ENCODE measurements around the gene KRTAP12-4.
"Not testable (repeated sequence)": the region's sequence is repeated elsewhere in the genome, so short reads cannot be mapped to it uniquely, and the experiment has no call there.

Gene KRTAP12-4

DNA sequence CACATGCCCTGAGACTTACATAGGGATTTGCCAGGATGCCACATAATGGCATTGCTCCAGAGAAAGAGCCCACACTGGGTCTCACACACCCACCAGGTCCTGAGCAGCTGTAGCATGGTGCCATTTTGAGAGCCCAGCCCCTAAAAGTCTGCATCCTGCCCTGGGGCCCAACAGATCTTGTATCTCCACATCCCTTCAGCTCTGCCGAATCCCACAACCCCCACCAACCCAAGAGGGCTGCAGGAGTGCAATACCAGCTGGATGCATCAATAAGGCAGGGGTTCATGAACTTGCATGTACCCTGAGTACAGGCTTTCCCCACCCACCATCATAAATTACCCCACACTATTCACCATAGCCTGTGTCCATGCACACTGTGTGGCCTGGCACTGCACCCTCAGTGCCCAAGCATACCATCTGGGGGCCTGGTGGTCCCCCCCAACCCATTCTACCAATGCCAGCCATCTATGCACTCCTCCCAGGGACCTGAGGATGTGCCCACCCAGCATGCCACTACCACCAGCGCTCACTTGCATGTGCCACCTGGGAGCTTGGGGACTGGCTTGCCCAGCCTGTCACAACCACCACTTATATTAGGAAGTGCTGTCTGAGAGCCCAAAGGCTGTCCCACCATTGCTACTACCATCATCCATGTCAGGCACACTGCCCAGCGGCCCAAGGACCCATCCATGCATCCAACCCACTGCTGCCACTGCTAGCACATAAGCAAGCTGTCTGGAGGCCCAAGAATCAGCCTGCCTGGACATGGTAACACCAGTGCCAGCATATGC lies 16.4 kb upstream of the KRTAP12-4 start:
- Mint-ChIP-seq H3K36me3 (ENCODE audit: low read depth) (peaks cover 10% of the 10 kb centered on the region), H3K27me3 (ENCODE audit: low read depth) (peaks cover 17% of the 10 kb centered on the region), H3K27ac (no peak overlapping the region), H3K4me3 (no peak overlapping the region), H3K4me1 (no peaks in the 10 kb centered on the region), H3K9me3 (peaks cover 65% of the 10 kb centered on the region)
- TF ChIP-seq, protein P1, sequence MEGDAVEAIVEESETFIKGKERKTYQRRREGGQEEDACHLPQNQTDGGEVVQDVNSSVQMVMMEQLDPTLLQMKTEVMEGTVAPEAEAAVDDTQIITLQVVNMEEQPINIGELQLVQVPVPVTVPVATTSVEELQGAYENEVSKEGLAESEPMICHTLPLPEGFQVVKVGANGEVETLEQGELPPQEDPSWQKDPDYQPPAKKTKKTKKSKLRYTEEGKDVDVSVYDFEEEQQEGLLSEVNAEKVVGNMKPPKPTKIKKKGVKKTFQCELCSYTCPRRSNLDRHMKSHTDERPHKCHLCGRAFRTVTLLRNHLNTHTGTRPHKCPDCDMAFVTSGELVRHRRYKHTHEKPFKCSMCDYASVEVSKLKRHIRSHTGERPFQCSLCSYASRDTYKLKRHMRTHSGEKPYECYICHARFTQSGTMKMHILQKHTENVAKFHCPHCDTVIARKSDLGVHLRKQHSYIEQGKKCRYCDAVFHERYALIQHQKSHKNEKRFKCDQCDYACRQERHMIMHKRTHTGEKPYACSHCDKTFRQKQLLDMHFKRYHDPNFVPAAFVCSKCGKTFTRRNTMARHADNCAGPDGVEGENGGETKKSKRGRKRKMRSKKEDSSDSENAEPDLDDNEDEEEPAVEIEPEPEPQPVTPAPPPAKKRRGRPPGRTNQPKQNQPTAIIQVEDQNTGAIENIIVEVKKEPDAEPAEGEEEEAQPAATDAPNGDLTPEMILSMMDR (IDR thresholded peaks at IDR 0.05; ENCODE audit: unreplicated experiment in 3 of 3) = no peak

DNA sequence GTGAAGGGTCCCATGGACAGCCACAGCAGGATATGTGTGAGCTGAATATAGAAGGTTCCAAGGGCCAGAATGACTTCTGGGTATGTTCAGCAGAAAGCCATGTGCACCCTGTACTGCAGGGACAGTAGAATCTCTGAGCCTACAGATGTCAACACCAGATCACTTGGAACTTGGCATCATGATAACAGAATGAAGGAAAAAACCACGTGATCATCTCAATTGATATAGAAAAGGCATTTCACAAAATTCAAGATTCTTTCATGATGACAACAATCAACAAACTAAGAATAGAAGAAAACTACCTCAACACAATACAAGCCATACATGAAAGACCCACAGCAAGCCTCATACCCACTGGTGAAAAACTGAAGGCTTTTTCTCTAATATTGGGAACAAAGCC lies 13.2 kb upstream of the KRTAP12-4 start:
- TF ChIP-seq, protein P1 (IDR thresholded peaks at IDR 0.05; ENCODE audit: unreplicated experiment in 3 of 3) = no peak
- H3K27me3 Mint-ChIP-seq (ENCODE audit: low read depth) = peaks cover 13% of the 10 kb centered on the region
- H3K9me3 Mint-ChIP-seq = peaks cover 47% of the 10 kb centered on the region
- no peaks in the 10 kb centered on the region for H3K4me1 Mint-ChIP-seq
- H3K27ac Mint-ChIP-seq = no peak overlapping the region
- H3K36me3 Mint-ChIP-seq (ENCODE audit: low read depth) = peaks cover 5% of the 10 kb centered on the region
- no peak overlapping the region for H3K4me3 Mint-ChIP-seq

DNA sequence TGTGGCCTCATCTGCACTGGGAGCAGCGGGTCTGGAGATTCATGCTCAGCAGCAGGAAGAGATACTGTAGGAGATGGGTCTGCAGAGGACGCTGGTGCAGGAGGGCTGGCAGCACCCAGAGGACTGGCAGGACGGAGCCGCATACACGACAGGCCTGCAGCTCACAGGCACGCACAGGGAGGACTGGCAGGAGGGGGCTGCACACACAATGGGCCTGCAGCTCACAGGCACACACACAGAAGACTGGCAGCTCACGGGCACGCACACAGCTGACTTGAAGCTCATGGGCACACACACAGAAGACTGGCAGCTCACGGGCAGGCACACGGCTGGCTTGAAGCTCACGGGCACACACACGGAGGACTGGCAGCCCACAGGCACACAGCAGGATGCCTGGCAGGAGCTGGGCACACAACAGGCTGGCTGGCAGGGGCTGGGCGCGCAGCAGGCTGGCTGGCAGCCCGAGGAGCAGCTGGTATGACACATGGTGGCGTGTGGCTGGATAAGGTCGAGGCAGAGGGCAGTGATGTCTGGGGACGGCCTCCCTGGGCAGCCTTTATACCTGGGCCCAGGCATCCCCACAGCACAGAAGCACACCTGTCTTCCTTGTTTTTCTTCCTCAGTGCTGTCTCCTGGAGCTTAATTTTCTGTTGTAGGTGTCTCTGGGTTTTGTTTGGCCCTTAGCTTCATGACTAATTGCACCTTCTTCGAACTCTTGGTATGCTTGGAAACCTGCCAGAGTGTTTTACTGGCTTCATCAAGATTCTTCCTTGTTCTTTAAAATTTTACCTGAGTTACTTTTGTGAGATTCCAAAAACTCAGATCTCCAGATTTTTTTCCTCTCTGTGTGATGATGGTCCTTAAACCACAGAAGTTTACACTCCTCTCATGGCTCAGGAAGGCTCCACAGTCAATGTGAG lies 12.2 kb upstream of the KRTAP12-4 start, which contains the start of gene KRTAP12-2:
Gene KRTAP12-2, minus strand, starts transcription at position 527 of the 920 bp plus-strand sequence. Its CDS starts 41 bp downstream, at position 486.
- Mint-ChIP-seq H3K9me3 (peaks cover 47% of the 10 kb centered on the region), H3K4me1 (no peaks in the 10 kb centered on the region), H3K36me3 (ENCODE audit: low read depth) (peaks cover 5% of the 10 kb centered on the region), H3K27me3 (ENCODE audit: low read depth) (peaks cover 12% of the 10 kb centered on the region), H3K4me3 (no peak within 1 kb of the TSS), H3K27ac (no peak within 1 kb of the TSS)
- TF ChIP-seq, protein P1 (IDR thresholded peaks at IDR 0.05; ENCODE audit: unreplicated experiment in 3 of 3) = no peak

DNA sequence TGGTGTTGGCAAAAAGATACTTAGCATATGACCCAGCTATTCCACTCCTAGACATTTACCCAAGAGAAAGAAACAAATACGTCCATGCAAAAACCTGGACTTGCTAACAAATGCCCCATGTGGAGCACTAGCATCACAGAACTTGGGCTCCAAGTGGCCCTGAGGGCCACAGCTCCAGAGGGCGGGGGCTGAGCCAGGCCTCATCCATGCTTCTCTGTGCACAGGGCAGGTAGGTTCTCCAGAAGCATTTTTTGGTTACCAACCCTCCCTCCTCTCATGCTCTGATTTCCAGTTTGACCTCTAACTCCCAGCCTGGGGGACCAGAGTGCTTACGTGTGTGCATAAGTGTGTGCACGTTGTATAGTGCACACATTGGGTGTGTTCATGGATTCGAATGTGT lies 10.2 kb upstream of the KRTAP12-4 start:
- H3K27ac Mint-ChIP-seq = no peak overlapping the region
- peaks cover 33% of the 10 kb centered on the region for H3K9me3 Mint-ChIP-seq
- H3K4me3 Mint-ChIP-seq = no peak overlapping the region
- TF ChIP-seq, protein P1 (IDR thresholded peaks at IDR 0.05; ENCODE audit: unreplicated experiment in 3 of 3) = no peak
- peaks cover 12% of the 10 kb centered on the region for H3K27me3 Mint-ChIP-seq (ENCODE audit: low read depth)
- H3K4me1 Mint-ChIP-seq = no peaks in the 10 kb centered on the region
- peaks cover 5% of the 10 kb centered on the region for H3K36me3 Mint-ChIP-seq (ENCODE audit: low read depth)

DNA sequence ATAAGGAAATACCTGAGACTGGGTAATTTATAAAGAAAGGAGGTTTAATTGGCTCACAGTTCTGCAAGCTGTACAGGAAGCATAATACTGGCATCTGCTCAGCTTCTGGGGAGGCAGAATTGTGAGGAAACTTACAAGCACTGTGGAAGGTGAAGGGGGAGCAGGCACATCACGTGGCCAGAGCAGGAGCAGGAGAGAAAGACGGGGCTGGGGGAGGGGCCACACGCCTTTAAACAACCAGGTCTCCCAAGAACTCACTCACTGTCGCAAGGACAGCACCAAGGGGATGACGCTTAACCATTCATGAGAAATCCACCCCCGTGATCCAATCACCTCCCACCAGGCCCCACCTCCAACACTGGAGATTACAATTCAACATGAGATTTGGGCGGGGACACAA lies 7.1 kb upstream of the KRTAP12-4 start:
- Mint-ChIP-seq H3K27me3 (ENCODE audit: low read depth) (peaks cover 12% of the 10 kb centered on the region), H3K9me3 (peaks cover 33% of the 10 kb centered on the region)
- not testable (repeated sequence) for H3K4me1 Mint-ChIP-seq; H3K4me3 Mint-ChIP-seq; H3K27ac Mint-ChIP-seq; H3K36me3 Mint-ChIP-seq (ENCODE audit: low read depth)

DNA sequence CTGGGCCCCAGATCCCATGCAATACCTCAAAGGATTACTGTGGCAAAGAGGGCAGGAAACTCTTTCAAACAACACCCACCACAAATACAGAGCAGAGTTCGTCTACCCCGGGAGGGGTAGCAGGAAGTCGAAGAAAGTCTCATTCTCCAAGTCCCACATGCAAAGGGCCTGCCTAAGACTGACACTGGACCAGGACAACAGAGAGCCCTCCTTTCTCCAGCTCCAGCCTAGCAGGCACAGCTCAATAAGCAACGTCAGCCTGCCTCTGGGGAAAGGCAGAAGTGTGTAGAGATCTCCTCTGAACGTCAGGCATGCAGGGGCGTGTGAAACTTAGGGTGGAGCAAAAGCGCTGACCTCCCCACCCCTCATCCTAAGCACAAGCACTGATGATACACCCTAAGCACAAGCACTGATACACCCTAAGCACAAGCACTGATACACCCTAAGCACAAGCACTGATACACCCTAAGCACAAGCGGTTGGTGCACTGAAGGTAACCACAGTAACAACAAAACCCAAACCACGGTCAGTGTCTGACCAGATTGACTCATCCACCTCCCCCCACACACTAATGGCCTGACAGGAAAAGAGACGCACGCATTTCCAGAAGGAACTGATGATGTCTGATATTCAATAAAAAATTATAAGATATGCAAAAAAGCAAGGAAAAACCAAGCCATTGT lies 4.6 kb upstream of the KRTAP12-4 start:
- H3K27ac Mint-ChIP-seq = no peak overlapping the region
- no peaks in the 10 kb centered on the region for H3K36me3 Mint-ChIP-seq (ENCODE audit: low read depth)
- no peaks in the 10 kb centered on the region for H3K4me1 Mint-ChIP-seq
- H3K9me3 Mint-ChIP-seq = peaks cover 38% of the 10 kb centered on the region
- no peak overlapping the region for H3K4me3 Mint-ChIP-seq
- peaks cover 4% of the 10 kb centered on the region for H3K27me3 Mint-ChIP-seq (ENCODE audit: low read depth)
- TF ChIP-seq, protein P1 (IDR thresholded peaks at IDR 0.05; ENCODE audit: unreplicated experiment in 3 of 3) = no peak

Measured in nephron (organoid).